Neutrophil (primary cell): ENCODE data around the gene RCN2.
"Not testable (repeated sequence)": the region's sequence is repeated elsewhere in the genome, so short reads cannot be mapped to it uniquely, and the experiment has no call there.

Experiments used
- H3K27ac ChIP-seq: fragments of 200-600 bp; sonication (generic); 2 replicates; pipeline ENCODE4 v1.5.1; 2016; ENCODE audit warnings: mild to moderate bottlenecking, moderate library complexity
- H3K27me3 ChIP-seq: fragments of 200-600 bp; sonication (generic); 2 replicates; pipeline ENCODE4 v1.6.0; 2016; ENCODE audit warnings: mild to moderate bottlenecking
- H3K36me3 ChIP-seq: fragments of 200-600 bp; sonication (generic); 2 replicates; pipeline ENCODE4 v1.5.1; 2017
- H3K4me1 ChIP-seq, 2 experiments: fragments of 200-600 bp in 1 of 2; sonication (generic) in 1 of 2; 1 replicate in 1 of 2; 2 replicates in 1 of 2; pipeline versions ENCODE4 v1.5.1 to v1.6.1; 2013 to 2016; ENCODE audit warnings: low read depth in 1 of 2, low read length in 1 of 2, mild to moderate bottlenecking in 1 of 2, moderate library complexity in 1 of 2; ENCODE audit not compliant: control insufficient read depth in 1 of 2, insufficient read depth in 1 of 2
- H3K4me3 ChIP-seq, 2 experiments: fragments of 200-600 bp in 1 of 2; sonication (generic) in 1 of 2; 1 replicate in 1 of 2; 2 replicates in 1 of 2; pipeline ENCODE4 v1.5.1; 2013 to 2016; ENCODE audit warnings: low read depth in 1 of 2, low read length in 1 of 2, mild to moderate bottlenecking in 1 of 2, moderate library complexity in 1 of 2
- H3K9me3 ChIP-seq: fragments of 200-600 bp; sonication (generic); 2 replicates; pipeline ENCODE4 v1.5.1; 2016
- CTCF ChIP-seq: fragments of 200-600 bp; sonication (generic); IDR thresholded peaks from 2 replicates; pipeline ENCODE4 v1.5.1; 2016; ENCODE audit warnings: antibody characterized with exemption

Gene RCN2

GRCh38 chr15:76931397-76932134 is at the start of gene RCN2:
TSS of gene RCN2 (plus strand) at chr15:76931749. CDS start at chr15:76931842, 93 bp downstream.
- Histone ChIP-seq H3K27me3 (no peaks in the 10 kb centered on the region), H3K27ac (peak within 1 kb of the TSS; percentile 85), H3K36me3 (peaks cover 5% of the 10 kb centered on the region), H3K4me3 (peak within 1 kb of the TSS; percentile 70 to 71), H3K9me3 (no peaks in the 10 kb centered on the region), H3K4me1 (peaks cover 13% of the 10 kb centered on the region in 2 experiments)
- TF ChIP-seq CTCF = peak; percentile 50

- Histone ChIP-seq H3K4me3 (no peak overlapping the region), H3K9me3 (no peaks in the 10 kb centered on the region), H3K4me1 (no peaks in the 10 kb centered on the region), H3K27me3 (no peaks in the 10 kb centered on the region), H3K27ac (no peak overlapping the region), H3K36me3 (peaks cover 15% of the 10 kb centered on the region)
- no peak for TF ChIP-seq CTCF
Measured at GRCh38 chr15:76885212-76885611, 46.3 kb upstream of the RCN2 start.

DNA sequence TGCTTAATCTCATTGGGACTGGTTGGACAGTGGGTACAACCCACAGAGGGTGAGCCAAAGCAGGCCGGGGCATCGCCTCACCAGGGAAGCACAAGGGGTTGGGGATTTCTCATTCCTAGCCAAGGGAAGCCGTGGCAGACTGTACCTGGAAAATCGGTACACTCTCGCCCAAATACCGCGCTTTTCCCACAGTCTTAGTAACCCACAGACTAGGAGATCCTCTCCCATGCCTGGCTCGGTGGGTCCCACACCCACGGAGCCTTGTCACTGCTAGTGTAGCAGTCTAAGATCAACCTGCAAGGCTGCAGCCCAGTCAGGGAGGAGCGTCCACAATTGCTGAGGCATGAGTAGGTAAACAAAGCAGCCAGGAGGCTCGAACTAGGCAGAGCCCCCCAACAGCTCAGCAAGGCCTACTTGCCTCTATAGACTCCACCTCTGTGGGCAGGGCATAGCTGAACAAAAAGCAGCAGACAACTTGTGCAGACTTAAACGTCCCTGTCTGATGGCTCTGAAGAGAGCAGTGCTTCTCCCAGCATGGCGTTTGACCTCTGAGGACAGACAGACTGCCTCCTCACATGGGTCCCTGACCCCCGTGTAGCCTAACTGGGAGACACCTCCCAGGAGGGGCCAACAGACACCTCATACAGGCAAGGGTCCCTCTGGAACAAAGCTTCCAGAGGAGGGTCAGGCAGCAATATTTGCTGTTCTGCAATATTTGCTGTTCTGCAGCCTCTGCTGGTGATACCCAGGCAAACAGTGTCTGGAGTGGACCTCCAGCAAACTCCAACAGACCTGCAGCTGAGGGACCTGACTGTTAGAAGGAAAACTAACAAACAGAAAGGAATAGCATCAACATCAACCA is 44.0 kb upstream of the RCN2 start:
- H3K27ac ChIP-seq, H3K4me1 ChIP-seq, H3K9me3 ChIP-seq, H3K27me3 ChIP-seq, H3K36me3 ChIP-seq, H3K4me3 ChIP-seq: not testable (repeated sequence)

DNA sequence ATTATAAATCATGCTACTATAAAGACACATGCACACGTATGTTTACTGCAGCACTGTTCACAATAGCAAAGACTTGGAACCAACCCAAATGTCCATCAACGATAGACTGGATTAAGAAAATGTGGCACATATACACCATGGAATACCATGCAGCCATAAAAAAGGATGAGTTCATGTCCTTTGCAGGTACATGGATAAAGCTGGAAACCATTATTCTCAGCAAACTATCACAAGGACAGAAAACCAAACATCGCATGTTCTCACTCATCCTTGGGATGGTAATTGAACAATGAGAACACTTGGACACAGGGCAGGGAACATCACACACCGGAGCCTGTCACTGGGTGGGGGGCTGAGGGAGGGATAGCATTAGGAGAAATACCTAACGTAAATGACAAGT is 38.7 kb upstream of the RCN2 start:
- H3K4me3 ChIP-seq, H3K36me3 ChIP-seq, H3K27me3 ChIP-seq, H3K4me1 ChIP-seq, H3K27ac ChIP-seq, H3K9me3 ChIP-seq: not testable (repeated sequence)

GRCh38 chr15:76894174-76894573 is 37.4 kb upstream of the RCN2 start:
- Histone ChIP-seq H3K27ac (no peak overlapping the region), H3K4me1 (no peaks in the 10 kb centered on the region), H3K27me3 (no peaks in the 10 kb centered on the region), H3K9me3 (no peaks in the 10 kb centered on the region), H3K4me3 (no peak overlapping the region), H3K36me3 (no peaks in the 10 kb centered on the region)
- TF ChIP-seq CTCF = no peak

DNA sequence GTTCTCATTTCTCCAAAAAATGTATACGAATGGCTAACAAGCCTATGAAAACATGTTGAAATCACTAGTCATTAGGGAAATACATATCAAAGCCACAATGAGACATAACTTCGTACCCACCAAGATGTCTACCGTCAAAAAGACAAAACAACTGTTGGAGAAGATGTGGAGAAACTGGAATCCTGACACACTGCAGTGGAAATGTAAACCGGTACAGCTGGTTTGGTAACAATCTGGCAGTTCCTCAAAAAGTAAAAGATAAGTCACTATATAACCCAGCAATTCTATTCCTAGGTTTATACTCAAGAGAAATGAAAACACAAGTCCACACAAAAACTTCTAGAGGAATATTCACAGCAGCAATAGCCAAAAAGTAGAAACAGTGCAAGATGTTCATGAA is 33.4 kb upstream of the RCN2 start:
- no peak for TF ChIP-seq CTCF

GRCh38 chr15:76899176-76899930 is 32.2 kb upstream of the RCN2 start:
- not testable (repeated sequence) for H3K36me3 ChIP-seq, H3K27me3 ChIP-seq, H3K27ac ChIP-seq, H3K4me3 ChIP-seq, H3K9me3 ChIP-seq
- H3K4me1 ChIP-seq = peaks cover 19% of the 10 kb centered on the region in 2 experiments

More for the DNA sequence above, 33.4 kb upstream of the RCN2 start:
- Histone ChIP-seq H3K27ac (no peak overlapping the region), H3K4me1 (peaks cover 7% of the 10 kb centered on the region in 2 experiments), H3K9me3 (no peaks in the 10 kb centered on the region), H3K36me3 (no peaks in the 10 kb centered on the region), H3K4me3 (no peak overlapping the region), H3K27me3 (no peaks in the 10 kb centered on the region)

- H3K27ac ChIP-seq, H3K27me3 ChIP-seq, H3K4me3 ChIP-seq, H3K36me3 ChIP-seq, H3K9me3 ChIP-seq: not testable (repeated sequence)
- H3K4me1 ChIP-seq = peaks cover 23% of the 10 kb centered on the region in 2 experiments
Measured at GRCh38 chr15:76899931-76900310, 31.6 kb upstream of the RCN2 start.
